Activated CD4-positive, alpha-beta T cell treated with anti-CD3 and anti-CD28 coated beads for 1 hour (primary cell): ENCODE data around the gene GTF2F1.
A peak's percentile ranks its signal among the peaks of the same experiment; 100 is the strongest.
"Not testable (repeated sequence)": the region's sequence is repeated elsewhere in the genome, so short reads cannot be mapped to it uniquely, and the experiment has no call there.

ENCODE experiments used
- DNase-seq: peaks from one replicate; pipeline ENCODE4 v3.0.0-alpha.2; 2020

GTF2F1 gene

GRCh38 chr19:6416658-6417405 is 23.9 kb upstream of the GTF2F1 start:
- no peak for DNase-seq

GRCh38 chr19:6415591-6416190 is 22.7 kb upstream of the GTF2F1 start:
- no peak for DNase-seq

- DNase-seq, result no peak
Observed at GRCh38 chr19:6414793-6415590, 22.0 kb upstream of the GTF2F1 start.

GRCh38 chr19:6413721-6414643 is 21.0 kb upstream of the GTF2F1 start:
- DNase-seq, result no peak

GRCh38 chr19:6413291-6413690 is 20.3 kb upstream of the GTF2F1 start:
- DNase-seq, result no peak

- no peak for DNase-seq
Observed at GRCh38 chr19:6412447-6413091, 19.6 kb upstream of the GTF2F1 start.

- no peak for DNase-seq
Observed at GRCh38 chr19:6412061-6412446, 19.1 kb upstream of the GTF2F1 start.

GRCh38 chr19:6409346-6409745 is 16.4 kb upstream of the GTF2F1 start:
- no peak for DNase-seq

GRCh38 chr19:6406401-6406800 is 13.4 kb upstream of the GTF2F1 start:
- DNase-seq, result no peak

- DNase-seq, result no peak
Observed at GRCh38 chr19:6402837-6403608, 10.1 kb upstream of the GTF2F1 start.

GRCh38 chr19:6402058-6402457 is 9.1 kb upstream of the GTF2F1 start:
- DNase-seq, result no peak

GRCh38 chr19:6400062-6400944 is 7.3 kb upstream of the GTF2F1 start:
- not testable (repeated sequence) for DNase-seq

- no peak for DNase-seq
Observed at GRCh38 chr19:6396305-6396704, 3.3 kb upstream of the GTF2F1 start.

- no peak for DNase-seq
Observed at GRCh38 chr19:6394831-6395230, 1.9 kb upstream of the GTF2F1 start.

GRCh38 chr19:6393983-6394412 is 1.0 kb upstream of the GTF2F1 start:
- DNase-seq, result peak; percentile 60

- no peak for DNase-seq
Observed at GRCh38 chr19:6392221-6393073, 517 bp downstream of the GTF2F1 start.

GRCh38 chr19:6387372-6387771 is 5.6 kb downstream of the GTF2F1 start:
- DNase-seq, result no peak

- no peak for DNase-seq
Observed at GRCh38 chr19:6384381-6384780, 8.6 kb downstream of the GTF2F1 start.

- no peak for DNase-seq
Observed at GRCh38 chr19:6383188-6383587, 9.8 kb downstream of the GTF2F1 start.
